SH-SY5Y (cell line): ENCODE measurements around the gene ZNF747.

ENCODE experiments used
- GATA2 ChIP-seq: IDR thresholded peaks from 2 replicates; pipeline ENCODE4 v1.6.1; 2011; ENCODE audit warnings: mild to moderate bottlenecking, low read depth, low read length
- GATA3 ChIP-seq: IDR thresholded peaks from 2 replicates; pipeline ENCODE4 v1.6.1; 2011; ENCODE audit warnings: low read depth, mild to moderate bottlenecking, low read length, moderate library complexity

GRCh38 chr16:30527635-30528178, 7.0 kb downstream of the ZNF747 start:
- TF ChIP-seq GATA2 (no peak), GATA3 (no peak)
